Neural progenitor cell (in vitro differentiated cells): ENCODE data around the gene KLRB1.
"Not testable (repeated sequence)": the region's sequence is repeated elsewhere in the genome, so short reads cannot be mapped to it uniquely, and the experiment has no call there.

Experiments
- CTCF ChIP-seq: fragments of 200-600 bp; sonication (generic); IDR thresholded peaks from 2 replicates; pipeline ENCODE4 v1.5.1; 2017; ENCODE audit warnings: antibody characterized with exemption, mild to moderate bottlenecking
- EZH2 ChIP-seq: fragments of 200-600 bp; sonication (generic); IDR thresholded peaks from 2 replicates; pipeline ENCODE4 v1.6.1; 2017; ENCODE audit warnings: antibody characterized with exemption, mild to moderate bottlenecking, moderate library complexity
- EZH2phosphoT487 ChIP-seq: fragments of 200-600 bp; sonication (generic); IDR thresholded peaks from 2 replicates; pipeline ENCODE4 v1.6.1; 2017; ENCODE audit warnings: antibody characterized with exemption

DNA sequence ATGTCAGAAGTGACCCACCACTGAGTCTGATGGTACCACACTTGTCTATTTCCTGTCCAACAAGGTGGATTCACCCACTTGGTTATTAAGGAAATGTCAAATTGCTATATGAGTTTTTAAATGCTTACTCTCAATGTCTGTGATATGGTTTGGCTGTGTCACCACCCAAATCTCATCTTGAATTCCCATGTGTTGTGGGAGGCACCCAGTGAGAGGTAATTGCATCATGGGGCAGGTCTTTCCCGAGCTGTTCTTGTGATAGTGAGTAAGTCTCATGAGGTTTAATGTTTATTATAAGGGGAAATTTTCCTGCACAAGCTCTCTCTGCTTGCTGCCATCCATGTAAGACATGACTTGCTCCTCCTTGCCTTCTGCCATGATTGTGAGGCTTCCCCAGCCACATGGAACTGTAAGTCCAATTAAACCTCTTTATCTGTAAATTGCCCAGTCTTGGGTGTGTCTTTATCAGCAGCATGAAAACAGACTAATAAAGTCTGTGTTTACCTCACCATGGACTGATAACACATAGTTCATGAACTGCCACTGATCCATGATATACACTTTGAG lies 37.4 kb upstream of the KLRB1 start:
- not testable (repeated sequence) for TF ChIP-seq CTCF, EZH2, EZH2phosphoT487
